ENCODE results near the gene P2RX4. TPM values are rescaled to one million over a fixed set of nuclear protein-coding genes. Genes with fewer than 3 reads are reported as not detected.

P2RX4 gene
- total and polyA plus RNA-seq, 2 of the 13 experiments (the other 11 are each of a cell fraction or from before 2014, with no cell fraction given) = 13.8 to 30.8 TPM

DNA sequence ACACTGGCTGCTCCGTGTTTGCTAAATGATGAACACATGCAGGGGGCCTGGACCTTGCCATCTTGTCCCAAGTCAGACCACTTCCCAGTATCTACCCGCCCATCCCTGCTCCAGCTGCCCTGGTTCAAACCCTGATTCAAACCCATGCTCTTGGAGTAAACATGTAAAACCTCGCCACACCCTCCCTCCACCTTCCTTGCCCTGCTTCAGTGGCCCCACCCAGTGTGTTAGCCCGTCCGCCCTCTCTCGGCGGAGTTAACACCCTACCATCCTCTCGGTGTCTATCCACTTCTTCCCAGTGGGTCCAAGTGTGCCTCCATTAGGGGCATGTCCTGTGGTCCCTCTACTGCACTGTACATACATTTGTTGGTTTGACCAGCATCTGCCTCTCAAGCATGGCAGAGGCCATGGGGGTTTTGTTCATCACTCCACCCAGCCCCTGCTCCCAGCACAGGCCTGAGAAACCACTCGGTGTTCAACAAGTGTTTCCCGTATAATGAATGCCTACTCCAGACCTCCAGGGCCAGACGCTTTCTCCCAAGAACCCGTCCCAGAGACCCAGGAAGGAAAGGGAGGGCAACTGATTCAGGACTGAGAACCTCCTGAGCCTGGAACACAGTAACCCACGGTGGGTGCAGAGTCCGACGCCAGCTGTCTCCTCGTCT lies 37.1 kb downstream of the P2RX4 start:
- in situ Hi-C loops (cut with HindIII; ENCODE audit: extremely low pct_ligation_motif_present, low pct_unique_long_range_greater_than_20kb) = no loop called here
- no peaks in the 10 kb centered on the region for H4K20me1 ChIP-seq (ENCODE audit: insufficient read depth, low read length)
- no peaks in the 10 kb centered on the region for H3K4me1 ChIP-seq (ENCODE audit: insufficient read depth, low read length)
- no peak overlapping the region for H3K27ac ChIP-seq (ENCODE audit: extremely low read length, insufficient read depth, low read length)
- TF ChIP-seq, protein P1, sequence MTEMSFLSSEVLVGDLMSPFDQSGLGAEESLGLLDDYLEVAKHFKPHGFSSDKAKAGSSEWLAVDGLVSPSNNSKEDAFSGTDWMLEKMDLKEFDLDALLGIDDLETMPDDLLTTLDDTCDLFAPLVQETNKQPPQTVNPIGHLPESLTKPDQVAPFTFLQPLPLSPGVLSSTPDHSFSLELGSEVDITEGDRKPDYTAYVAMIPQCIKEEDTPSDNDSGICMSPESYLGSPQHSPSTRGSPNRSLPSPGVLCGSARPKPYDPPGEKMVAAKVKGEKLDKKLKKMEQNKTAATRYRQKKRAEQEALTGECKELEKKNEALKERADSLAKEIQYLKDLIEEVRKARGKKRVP (CRISPR knock-in tag; IDR thresholded peaks at IDR 0.05) = no peak
- TF ChIP-seq, protein P2, sequence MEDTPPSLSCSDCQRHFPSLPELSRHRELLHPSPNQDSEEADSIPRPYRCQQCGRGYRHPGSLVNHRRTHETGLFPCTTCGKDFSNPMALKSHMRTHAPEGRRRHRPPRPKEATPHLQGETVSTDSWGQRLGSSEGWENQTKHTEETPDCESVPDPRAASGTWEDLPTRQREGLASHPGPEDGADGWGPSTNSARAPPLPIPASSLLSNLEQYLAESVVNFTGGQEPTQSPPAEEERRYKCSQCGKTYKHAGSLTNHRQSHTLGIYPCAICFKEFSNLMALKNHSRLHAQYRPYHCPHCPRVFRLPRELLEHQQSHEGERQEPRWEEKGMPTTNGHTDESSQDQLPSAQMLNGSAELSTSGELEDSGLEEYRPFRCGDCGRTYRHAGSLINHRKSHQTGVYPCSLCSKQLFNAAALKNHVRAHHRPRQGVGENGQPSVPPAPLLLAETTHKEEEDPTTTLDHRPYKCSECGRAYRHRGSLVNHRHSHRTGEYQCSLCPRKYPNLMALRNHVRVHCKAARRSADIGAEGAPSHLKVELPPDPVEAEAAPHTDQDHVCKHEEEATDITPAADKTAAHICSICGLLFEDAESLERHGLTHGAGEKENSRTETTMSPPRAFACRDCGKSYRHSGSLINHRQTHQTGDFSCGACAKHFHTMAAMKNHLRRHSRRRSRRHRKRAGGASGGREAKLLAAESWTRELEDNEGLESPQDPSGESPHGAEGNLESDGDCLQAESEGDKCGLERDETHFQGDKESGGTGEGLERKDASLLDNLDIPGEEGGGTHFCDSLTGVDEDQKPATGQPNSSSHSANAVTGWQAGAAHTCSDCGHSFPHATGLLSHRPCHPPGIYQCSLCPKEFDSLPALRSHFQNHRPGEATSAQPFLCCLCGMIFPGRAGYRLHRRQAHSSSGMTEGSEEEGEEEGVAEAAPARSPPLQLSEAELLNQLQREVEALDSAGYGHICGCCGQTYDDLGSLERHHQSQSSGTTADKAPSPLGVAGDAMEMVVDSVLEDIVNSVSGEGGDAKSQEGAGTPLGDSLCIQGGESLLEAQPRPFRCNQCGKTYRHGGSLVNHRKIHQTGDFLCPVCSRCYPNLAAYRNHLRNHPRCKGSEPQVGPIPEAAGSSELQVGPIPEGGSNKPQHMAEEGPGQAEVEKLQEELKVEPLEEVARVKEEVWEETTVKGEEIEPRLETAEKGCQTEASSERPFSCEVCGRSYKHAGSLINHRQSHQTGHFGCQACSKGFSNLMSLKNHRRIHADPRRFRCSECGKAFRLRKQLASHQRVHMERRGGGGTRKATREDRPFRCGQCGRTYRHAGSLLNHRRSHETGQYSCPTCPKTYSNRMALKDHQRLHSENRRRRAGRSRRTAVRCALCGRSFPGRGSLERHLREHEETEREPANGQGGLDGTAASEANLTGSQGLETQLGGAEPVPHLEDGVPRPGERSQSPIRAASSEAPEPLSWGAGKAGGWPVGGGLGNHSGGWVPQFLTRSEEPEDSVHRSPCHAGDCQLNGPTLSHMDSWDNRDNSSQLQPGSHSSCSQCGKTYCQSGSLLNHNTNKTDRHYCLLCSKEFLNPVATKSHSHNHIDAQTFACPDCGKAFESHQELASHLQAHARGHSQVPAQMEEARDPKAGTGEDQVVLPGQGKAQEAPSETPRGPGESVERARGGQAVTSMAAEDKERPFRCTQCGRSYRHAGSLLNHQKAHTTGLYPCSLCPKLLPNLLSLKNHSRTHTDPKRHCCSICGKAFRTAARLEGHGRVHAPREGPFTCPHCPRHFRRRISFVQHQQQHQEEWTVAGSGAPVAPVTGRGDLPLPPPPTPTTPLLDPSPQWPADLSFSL (CRISPR knock-in tag; IDR thresholded peaks at IDR 0.05) = no peak
- no peak for TF ChIP-seq ZNF724P (CRISPR knock-in tag; IDR thresholded peaks at IDR 0.05; ENCODE audit: borderline replicate concordance)
- TF ChIP-seq ZNF790 (CRISPR knock-in tag; IDR thresholded peaks at IDR 0.05; ENCODE audit: borderline replicate concordance) = no peak
- no peak for TF ChIP-seq ARNT2 (CRISPR knock-in tag; IDR thresholded peaks at IDR 0.05; ENCODE audit: low read depth)
- no peak for TF ChIP-seq GTF3A (CRISPR knock-in tag; conservative IDR thresholded peaks at IDR 0.05)
- no peak for TF ChIP-seq THYN1 (CRISPR knock-in tag; IDR thresholded peaks at IDR 0.05; ENCODE audit: borderline replicate concordance, low read depth)
- TF ChIP-seq ZMYM4 (CRISPR knock-in tag; IDR thresholded peaks at IDR 0.05) = no peak
- no peak for TF ChIP-seq ZNF292 (CRISPR knock-in tag; IDR thresholded peaks at IDR 0.05; ENCODE audit: borderline replicate concordance, low read depth)
- TF ChIP-seq ZNF430 (CRISPR knock-in tag; IDR thresholded peaks at IDR 0.05) = no peak
- TF ChIP-seq ZBTB20 (CRISPR knock-in tag; IDR thresholded peaks at IDR 0.05; ENCODE audit: borderline replicate concordance, low read depth) = no peak
- TF ChIP-seq IRF2 (CRISPR knock-in tag; IDR thresholded peaks at IDR 0.05) = no peak
- no peak for TF ChIP-seq ZNF562 (CRISPR knock-in tag; IDR thresholded peaks at IDR 0.05; ENCODE audit: borderline replicate concordance)
- no peak for TF ChIP-seq ZNF577 (CRISPR knock-in tag; IDR thresholded peaks at IDR 0.05; ENCODE audit: borderline replicate concordance, low read depth)
- TF ChIP-seq ZNF282 (IDR thresholded peaks at IDR 0.05; ENCODE audit: partially characterized antibody) = no peak
- no peak for TF ChIP-seq U2AF2 (IDR thresholded peaks at IDR 0.05; ENCODE audit: low read depth, low read length)
- TF ChIP-seq ZNF317 (CRISPR knock-in tag; IDR thresholded peaks at IDR 0.05) = no peak
- no peak for TF ChIP-seq ZNF782 (CRISPR knock-in tag; IDR thresholded peaks at IDR 0.05; ENCODE audit: borderline replicate concordance)
- no peak overlapping the region for H3K4me3 ChIP-seq (replicated peaks in 1 of 3; ENCODE audit: insufficient read depth in 1 of 3, low read depth in 2 of 3, low read length in 3 of 3)
- BruUV-seq (replicated peaks) = no TSS peak
- no peaks in the 10 kb centered on the region for H3K9me3 ChIP-seq (ENCODE audit: low read length)
- no peaks in the 10 kb centered on the region for H3K79me2 ChIP-seq (ENCODE audit: insufficient read depth, low read length)
- H2AFZ ChIP-seq (ENCODE audit: low read length) = no peak overlapping the region
- ATAC-seq (no peak), DNase-seq (ENCODE audit: low spot score) (no peak), FAIRE-seq (no peak)
- H3K36me3 ChIP-seq (replicated peaks in 1 of 2; ENCODE audit: control insufficient read depth in 1 of 2, insufficient read depth in 2 of 2, low read length in 2 of 2) = peaks cover 21 to 56% of the 10 kb centered on the region in 2 experiments
- H3K9ac ChIP-seq (ENCODE audit: insufficient read depth, low read depth, low read length) = no peak overlapping the region
- H3K4me2 ChIP-seq (ENCODE audit: low read depth, low read length) = no peak overlapping the region
- 97% methylated on average over 16 of the region's 16 CpGs for WGBS (ENCODE audit: low lambda C conversion rate)
- intact Hi-C loops (cut with micrococcal nuclease; ENCODE audit: unreplicated experiment) = no loop called here
- H3K27me3 ChIP-seq (ENCODE audit: control insufficient read depth in 1 of 2, insufficient read depth in 2 of 2, low read length in 2 of 2) = no peaks in the 10 kb centered on the region
- ChIA-PET POLR2A (no interaction called here), CTCF (ENCODE audit: low intra/inter-chr PET ratio, low total read pairs) (no interaction called here)
